GM12865 (cell line): ENCODE data around the gene SART1.

Experiments used
- DNase-seq: peaks from one replicate; pipeline ENCODE4 v3.0.0; 2010; ENCODE audit warnings: low read depth
- H3K4me3 ChIP-seq: 2 replicates; pipeline ENCODE4 v1.5.1; 2011; ENCODE audit warnings: mild to moderate bottlenecking, low read depth, low read length, control low read depth
- TF ChIP-seq, protein P1 (sequence below): IDR thresholded peaks from 2 replicates; pipeline ENCODE4 v1.5.1; 2011; ENCODE audit warnings: low read length, control low read depth, low read depth, inconsistent platforms; ENCODE audit not compliant: insufficient read depth; ENCODE audit errors: missing control alignments

Gene SART1

DNA sequence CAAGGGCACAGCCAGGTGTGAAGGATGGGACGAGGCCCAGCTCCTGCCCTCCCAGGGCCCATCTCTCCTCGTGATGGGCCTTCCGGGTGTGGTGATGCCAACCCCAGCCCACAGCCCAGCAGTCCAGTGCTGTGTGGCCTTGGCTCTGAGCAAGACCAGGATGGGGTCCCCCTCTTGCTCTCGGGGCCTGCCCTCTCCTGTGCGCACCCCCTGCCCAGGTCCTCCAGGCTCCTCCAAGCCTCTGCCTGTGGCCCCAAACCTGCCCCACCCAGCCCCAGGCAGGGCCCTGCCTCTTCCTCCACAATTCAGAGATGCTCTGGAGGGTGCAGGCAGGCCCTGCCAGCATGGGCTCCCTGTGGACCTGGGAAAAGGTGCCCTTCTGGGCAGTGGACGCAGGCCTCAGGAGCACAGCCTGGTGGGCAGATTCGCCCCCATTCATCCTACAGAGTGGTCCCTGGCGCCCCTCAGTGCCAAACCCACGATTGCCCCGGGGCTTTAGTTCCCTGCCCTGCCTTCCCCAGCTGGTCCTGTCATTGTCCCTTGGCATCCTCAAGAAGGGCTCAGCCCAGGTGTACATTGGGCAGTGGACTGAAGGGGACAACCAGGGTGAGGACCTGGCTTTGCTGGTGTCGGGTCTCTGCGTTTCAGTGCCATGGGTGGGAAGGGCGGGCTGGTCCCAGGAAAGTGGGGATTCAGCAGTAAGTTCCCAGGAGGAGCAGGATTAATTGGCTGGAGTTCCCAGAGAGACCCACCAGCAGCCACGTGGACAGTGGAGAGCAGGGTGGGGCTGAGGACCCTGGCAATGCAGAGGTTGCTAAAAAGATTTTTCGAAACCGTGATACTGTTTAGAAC is 20.7 kb downstream of the SART1 start:
- TF ChIP-seq, protein P1, sequence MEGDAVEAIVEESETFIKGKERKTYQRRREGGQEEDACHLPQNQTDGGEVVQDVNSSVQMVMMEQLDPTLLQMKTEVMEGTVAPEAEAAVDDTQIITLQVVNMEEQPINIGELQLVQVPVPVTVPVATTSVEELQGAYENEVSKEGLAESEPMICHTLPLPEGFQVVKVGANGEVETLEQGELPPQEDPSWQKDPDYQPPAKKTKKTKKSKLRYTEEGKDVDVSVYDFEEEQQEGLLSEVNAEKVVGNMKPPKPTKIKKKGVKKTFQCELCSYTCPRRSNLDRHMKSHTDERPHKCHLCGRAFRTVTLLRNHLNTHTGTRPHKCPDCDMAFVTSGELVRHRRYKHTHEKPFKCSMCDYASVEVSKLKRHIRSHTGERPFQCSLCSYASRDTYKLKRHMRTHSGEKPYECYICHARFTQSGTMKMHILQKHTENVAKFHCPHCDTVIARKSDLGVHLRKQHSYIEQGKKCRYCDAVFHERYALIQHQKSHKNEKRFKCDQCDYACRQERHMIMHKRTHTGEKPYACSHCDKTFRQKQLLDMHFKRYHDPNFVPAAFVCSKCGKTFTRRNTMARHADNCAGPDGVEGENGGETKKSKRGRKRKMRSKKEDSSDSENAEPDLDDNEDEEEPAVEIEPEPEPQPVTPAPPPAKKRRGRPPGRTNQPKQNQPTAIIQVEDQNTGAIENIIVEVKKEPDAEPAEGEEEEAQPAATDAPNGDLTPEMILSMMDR: no peak
- DNase-seq: no peak
- H3K4me3 ChIP-seq: no peak overlapping the region

DNA sequence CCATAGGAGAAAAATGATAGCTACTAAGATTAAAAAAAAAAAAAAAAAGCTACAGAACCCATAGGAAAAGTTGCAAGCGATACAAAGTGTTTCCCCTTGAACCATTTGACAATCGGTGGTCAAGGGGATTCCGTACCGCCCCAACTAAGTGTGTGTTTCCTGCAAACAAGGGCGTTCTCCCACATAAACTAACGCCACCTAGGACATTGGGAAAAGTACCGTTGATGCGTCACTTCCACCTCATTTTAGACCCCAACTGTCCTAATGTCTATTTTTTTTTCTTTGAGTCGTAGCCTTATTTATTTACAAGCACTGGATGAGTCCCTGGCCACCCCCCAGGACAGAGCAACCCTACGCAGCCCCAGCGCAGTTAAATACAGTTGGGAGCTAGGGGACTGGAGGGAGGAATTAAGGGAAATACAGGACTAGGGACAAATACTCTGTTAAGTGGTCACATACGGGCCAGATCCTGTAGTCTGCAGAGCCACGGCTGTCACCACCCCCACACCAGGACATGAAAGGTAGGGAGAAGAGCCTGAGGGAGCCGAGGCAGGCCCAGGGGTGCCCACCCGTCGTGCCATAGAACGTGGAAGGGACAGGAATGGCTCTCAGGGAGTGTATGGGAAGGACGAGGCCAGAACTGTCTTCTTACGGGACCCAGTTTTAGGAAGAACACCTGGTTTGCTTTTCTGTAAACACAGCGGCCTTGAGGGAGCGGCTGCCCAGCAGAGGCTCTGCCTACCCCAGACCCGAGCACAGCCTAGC is 21.5 kb downstream of the SART1 start:
- no peak for DNase-seq
- no peak overlapping the region for H3K4me3 ChIP-seq
- TF ChIP-seq, protein P1: no peak

DNA sequence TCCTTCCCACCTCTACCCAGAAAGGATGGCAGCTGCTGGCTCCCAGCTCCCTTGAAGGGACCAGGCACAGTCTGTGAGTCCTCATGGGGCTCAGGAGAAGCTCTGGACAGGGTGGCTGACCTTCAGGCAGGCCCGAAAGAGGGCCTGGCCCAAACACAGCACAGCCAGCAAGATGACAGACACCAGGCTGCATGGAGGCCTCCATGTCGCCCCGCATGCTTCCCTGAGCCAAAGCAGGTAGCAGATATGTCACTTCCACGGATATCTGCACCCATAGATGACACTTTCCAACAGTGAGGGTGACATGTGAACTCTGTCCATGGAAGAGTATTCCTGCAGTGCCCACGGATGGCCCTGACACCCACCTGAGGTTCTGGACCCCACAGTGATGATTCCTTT is 22.1 kb downstream of the SART1 start:
- TF ChIP-seq, protein P1: no peak
- no peak for DNase-seq
- H3K4me3 ChIP-seq: no peak overlapping the region

DNA sequence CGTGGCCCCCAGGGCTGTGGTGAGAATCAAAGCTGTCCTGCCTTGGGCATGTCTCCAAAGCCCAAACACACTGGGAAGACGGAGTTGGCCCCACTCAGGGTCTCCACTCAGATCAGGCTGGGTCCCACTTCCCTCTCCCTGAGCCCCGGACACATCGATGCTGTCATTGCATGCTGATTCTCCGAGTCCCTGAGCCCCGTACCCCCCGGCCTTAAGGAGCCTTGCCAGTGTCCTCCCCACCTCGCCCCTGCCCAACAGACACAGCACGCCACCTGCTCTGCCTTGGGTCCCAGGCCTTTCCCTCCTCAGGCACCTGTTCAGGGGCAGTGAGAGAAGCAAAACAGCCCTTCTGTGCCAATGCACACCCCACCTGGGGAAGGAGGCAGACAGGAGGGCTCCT is 25.8 kb downstream of the SART1 start:
- TF ChIP-seq, protein P1: no peak
- DNase-seq: no peak
- no peak overlapping the region for H3K4me3 ChIP-seq

DNA sequence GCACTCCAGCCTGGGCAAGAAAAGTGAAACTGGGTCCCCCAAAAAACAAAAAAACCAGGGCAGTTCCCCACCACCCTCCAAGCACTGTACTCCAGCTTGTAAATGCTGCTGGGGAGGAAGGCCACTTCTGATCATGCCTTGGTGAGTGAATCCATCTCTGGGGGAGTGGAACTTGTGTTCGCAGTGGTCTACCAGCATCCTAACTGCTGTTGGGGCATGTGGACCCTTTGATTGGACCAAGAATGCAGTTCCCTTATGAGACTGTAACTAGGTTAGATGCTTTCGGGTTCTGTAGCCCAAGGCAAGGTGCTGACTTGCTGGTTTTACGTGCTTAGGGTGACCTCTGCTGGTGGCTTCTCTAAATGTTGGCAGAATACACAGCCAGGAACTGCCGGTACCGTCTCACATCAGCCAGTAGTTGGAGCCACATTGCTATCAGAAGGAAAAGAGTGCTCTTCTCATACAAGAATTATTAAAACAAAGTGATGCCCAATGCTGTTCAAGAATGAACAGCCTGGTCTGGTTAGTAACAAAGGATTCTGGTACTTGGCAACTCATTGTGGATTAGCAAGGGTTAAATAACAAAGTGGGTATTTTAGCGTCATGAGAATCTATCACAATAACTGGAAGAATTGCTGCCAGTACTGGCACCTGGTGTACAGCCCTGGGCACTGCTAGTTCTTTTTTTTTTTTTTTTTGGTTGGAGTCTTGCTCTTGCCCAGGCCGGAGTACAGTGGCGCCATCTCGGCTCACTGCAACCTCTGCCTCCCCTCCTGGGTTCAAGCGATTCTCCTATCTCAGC is 27.5 kb downstream of the SART1 start:
- H3K4me3 ChIP-seq: no peak overlapping the region
- TF ChIP-seq, protein P1: peak; percentile 90
- DNase-seq: peak; percentile 97

DNA sequence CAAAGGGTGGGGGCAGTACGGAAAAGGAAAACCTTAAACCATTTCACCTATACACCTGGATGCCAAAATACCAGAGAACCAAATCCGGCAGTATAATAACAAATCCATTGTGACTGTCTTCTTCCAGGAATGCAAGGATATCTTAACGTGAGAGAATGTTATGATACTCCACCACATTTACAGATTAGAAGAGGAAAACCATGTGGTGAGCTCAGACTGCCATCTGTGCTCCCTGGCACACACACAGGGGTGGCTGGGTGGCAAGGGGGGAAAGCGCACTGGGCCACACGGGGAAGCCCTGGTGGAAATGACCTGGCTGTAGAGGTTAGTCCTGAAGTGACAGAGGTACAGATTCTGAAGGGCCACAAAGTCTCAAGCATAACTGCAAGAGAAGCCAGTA is 30.5 kb downstream of the SART1 start:
- TF ChIP-seq, protein P1: no peak
- H3K4me3 ChIP-seq: no peak overlapping the region
- DNase-seq: no peak
